Effector CD8-positive, alpha-beta T cell (primary cell): ENCODE data around the gene CXXC1.
"Not testable (repeated sequence)": the region's sequence is repeated elsewhere in the genome, so short reads cannot be mapped to it uniquely, and the experiment has no call there.

Experiments used
- DNase-seq: peaks from one replicate; lab custom pipeline; 2025; lab: John Stamatoyannopoulos, UW

Gene CXXC1

GRCh38 chr18:50297621-50298442 lies 10.3 kb upstream of the CXXC1 start:
- peak; percentile 30 for DNase-seq

- DNase-seq: no peak
Observed at GRCh38 chr18:50293039-50293438, 5.5 kb upstream of the CXXC1 start.

GRCh38 chr18:50289108-50289443 lies 1.6 kb upstream of the CXXC1 start:
- DNase-seq: no peak

DNA sequence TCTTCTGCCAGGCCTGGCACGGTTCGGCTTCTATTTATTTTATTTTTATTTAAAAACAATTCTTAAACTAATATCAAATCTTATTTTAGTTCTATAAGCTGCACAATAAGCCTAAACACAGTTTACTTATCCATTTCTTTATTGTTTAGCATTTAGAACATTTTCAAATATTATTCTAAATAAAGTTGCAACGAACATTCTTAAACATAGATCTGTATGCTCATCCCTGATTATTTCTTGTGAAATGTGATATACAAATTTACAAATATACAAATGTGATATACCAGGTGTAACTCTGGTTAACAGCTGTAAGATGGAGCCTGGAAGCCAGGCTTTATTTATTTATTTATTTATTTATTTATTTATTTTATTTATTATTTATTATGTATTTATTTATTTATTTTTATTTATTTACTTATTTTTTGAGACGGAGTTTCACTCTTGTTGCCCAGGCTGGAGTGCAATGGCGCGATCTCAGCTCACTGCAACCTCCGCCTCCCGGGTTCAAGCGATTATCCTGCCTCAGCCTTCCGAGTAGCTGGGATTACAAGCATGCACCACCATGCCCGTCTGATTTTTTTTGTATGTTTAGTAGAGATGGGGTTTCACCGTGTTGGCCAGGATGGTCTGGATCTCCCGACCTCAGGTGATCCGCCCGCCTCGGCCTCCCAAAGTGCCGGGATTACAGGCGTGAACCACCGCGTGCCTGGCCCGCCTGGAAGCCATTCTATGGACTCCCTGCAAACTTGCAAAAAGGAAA lies 1.0 kb upstream of the CXXC1 start:
- not testable (repeated sequence) for DNase-seq

GRCh38 chr18:50287028-50287440 lies 458 bp downstream of the CXXC1 start:
- DNase-seq: no peak

DNA sequence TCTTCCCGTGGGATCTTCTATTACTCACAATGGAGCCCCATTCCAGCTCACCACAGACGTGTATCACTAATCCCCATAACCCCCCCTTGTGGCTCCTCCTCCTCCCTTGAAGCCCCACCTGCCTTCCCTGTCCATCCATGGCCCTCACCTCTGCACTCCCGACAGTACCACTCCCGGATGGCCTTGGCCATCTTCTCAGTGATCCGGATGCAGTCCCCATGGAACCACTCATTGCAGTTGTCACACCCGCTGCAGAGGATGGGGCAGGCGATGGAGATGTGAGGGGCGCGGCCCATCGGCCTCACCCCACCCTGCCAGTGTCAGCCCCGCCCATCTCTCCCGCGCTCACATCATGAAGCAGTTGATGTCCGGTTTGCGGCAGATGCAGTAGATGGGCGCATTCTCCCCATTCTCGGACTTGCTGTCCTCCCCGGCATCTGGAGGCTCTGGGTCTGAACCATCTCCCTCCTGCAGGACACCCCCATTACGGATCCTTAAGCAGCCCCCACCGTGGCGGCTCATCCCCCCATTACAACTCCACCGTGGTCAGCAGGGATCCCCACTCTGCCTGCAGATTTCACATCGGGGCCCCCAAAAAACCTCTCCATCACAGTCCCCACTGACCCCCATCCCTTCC lies 983 bp downstream of the CXXC1 start:
- DNase-seq: no peak

DNA sequence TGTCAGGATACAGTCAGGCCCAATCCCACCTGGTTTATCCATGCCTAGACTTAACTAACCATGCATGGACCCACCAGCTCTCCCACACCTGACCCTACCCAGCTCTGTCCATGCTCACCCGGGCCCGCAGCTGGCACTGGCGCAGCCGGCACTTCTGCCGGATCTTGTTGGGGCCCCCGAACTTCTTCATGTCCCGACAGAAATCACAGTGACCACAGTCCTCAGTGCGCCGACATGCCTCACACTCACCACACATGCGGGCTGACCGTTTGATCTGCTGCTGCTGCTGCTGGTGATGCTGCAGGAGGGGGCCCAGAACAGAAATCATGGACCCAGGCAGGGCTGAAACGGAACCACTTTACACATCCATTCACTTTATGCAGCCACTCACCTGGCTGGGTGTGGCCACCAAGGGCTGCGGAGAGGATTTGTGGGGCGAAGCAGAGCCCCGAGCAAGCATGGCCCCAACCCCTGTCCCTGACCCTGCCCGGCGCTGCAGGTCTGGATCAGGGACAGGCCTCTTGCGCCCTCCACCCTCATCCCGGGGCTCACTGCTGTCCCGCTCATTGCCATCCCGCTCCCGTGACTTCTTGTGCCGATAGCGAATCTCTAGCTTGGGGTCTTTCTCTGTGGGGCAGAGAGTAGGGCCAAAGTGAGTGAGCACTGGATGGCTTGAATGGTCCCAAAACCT lies 1.7 kb downstream of the CXXC1 start:
- no peak for DNase-seq

- DNase-seq: no peak
Observed at GRCh38 chr18:50285071-50285470, 2.4 kb downstream of the CXXC1 start.

DNA sequence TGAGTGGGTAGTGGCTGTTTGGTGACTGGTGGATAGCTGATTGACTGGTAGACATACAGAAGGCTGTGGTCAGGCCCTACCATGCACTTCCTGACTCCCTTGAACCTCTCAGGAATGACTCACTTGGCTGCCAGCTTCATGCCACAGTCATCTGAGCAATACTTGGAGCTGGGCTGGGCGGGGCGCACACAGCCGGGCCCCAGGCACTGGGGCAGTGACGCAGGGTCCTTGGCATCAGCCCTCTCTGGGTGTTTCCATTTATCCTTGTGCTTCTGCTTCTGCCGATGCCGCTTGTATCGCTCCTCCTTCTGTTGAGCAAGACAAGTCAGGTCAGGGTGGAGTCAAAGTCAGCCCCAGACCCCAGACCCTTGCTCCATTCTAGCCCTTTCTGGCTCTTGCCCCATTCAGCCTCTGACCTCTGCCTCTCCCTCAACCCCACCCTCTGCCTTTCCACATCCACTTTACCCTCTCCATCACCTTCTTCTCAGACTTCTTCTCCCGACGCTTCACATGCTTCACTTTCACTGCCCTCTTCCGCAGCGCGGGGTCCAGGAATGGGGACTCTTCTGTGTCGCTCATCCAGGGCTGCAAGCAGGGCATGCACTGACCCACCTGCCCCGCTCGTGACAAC lies 3.1 kb downstream of the CXXC1 start:
- DNase-seq: no peak

- no peak for DNase-seq
Observed at GRCh38 chr18:50283469-50284209, 3.9 kb downstream of the CXXC1 start.

- DNase-seq: no peak
Observed at GRCh38 chr18:50282521-50283335, 4.8 kb downstream of the CXXC1 start.

GRCh38 chr18:50281972-50282520 lies 5.4 kb downstream of the CXXC1 start:
- no peak for DNase-seq

DNA sequence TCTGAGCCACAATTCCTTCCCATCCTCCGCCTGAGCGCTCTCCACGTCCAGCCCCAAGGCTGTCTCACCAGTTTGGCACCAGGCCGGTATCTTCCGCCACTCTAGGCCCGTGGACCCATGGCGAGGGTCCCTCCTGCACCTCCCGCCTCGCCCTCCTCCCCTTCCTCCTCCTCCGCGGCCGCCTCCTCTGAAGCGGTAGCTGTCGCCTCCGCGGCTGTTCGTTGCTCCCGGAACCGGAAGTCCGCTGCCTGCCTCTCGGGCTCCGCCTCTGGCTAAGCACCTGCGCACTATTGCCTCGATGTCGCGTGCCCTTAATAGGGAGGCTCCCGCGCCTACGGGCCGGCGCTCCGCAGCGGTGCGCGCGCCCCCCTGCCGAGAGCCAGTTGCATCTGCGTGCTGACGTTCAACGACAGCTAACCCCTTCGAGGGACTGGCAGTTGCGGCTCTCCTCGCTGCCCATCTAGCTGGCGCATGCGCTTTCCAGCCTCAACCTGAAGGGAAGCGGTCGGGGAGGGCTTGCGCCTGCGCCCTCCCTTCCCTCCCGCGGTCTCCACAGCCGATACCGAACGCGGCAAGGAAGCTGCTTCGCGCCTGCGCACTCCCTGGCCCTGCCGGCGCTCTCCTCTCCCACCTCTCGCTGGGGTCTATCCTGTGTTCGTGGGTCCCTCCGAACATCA lies 6.1 kb downstream of the CXXC1 start, which contains the start of gene MBD1:
Gene MBD1, minus strand, starts transcription at position 229 of the 677 bp plus-strand sequence. CDS start 1,531 bp downstream, outside the sequence.
- peak; percentile 100 for DNase-seq

DNA sequence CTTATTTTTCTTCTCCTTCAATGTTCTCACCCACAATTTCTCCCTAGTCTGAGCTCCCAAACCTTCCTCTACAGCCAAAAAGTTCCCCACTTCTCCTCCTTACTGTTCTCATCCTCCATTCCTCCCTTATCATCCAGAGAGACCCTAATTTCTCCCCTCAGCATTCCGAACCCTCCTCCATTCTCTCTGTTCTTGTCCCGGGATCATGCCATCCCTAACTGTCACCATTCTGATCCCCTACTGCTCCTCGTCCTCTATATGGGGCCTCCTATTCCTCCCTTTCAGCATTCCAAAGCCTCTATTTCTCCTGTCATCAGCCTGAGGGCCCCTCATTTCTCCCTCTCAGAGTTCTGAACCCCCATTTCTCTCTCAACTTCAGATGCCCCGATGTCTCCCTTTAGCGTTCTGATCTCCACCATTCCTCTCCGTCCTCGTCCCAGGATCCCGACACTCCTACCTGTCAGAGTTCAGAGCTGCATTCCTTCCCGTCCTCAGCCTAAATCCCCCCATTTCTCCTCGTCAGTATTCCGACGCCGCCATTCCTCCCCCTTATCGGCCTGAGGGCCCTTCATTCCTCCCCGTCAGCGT lies 6.7 kb downstream of the CXXC1 start:
- DNase-seq: no peak

GRCh38 chr18:50279752-50280151 lies 7.7 kb downstream of the CXXC1 start:
- DNase-seq: no peak

GRCh38 chr18:50277942-50278341 lies 9.6 kb downstream of the CXXC1 start:
- DNase-seq: no peak

- DNase-seq: no peak
Observed at GRCh38 chr18:50276452-50276851, 11.0 kb downstream of the CXXC1 start.

DNA sequence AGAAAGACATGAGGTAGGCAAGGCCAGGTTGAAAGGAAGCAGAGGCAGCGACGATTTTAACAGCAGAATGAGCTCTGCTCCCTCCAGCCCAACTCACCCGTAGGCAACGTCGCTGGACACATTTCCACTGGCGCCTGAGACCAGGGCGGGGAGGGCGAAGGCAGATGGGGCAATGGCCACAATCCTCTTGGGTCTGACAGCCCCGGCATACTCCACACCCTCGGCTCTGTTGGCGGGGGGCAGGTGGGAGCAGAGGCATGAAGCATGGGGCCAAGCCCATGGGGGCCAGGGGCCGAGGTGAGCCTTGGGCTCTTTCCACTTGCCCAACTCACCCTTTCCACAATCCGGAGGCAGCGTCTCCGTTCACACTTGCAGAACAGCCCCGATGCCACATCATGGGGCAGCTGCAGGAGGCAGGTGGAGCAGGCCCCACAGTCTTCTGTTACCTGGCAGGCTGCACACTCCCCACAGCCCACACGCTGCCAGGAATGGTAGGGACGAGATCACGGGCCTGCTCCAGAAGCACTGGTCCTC lies 11.9 kb downstream of the CXXC1 start:
- DNase-seq: no peak
